GM19035 (cell line): ENCODE data around the gene TMTC2.

ENCODE experiments used
- ATAC-seq: cut with Tn5 transposase; IDR thresholded peaks from one replicate; pipeline ENCODE4 v1.9.1; 2021; ENCODE audit not compliant: unreplicated experiment

TMTC2 gene

GRCh38 chr12:82686168-82687020 is at the start of gene TMTC2:
Gene TMTC2, plus strand, starts transcription at chr12:82686906.
- ATAC-seq: peak; percentile 85

DNA sequence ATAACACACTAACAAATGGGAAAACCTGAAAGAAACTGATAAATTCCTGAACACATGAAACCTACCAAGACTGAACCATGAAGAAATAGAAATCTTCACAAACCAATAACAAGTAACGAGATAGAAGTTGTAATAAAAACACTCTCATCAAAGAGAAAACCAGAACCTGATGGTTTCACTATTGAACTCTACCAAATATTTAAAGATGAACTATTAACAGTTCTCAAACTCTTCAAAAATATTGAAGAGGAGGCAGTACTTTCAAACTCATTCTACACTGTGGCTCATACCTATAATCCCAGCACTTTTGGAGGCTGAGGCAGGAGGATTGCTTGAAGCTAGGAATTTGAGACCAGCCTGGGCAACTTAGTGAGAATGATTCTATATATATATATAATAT is 48.4 kb upstream of the TMTC2 start:
- ATAC-seq: no peak

DNA sequence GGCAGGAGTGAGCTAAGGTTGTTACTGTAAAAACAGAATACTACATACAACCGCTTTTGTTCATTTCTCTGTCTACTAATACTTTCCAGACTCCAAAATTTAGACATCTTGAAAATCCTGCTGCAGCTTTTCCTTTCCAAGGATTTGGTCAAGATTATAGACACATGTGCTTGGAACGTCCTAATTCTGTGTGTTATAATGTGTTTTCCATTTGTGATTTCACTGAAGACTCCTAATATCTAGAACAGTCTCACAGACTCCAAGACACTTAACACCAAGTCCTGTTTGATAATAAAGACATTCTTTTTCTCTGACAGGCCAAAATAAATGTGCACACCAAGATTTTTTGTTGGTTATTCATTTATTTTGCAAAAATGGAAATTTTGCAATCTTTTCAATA is 41.8 kb upstream of the TMTC2 start:
- no peak for ATAC-seq

DNA sequence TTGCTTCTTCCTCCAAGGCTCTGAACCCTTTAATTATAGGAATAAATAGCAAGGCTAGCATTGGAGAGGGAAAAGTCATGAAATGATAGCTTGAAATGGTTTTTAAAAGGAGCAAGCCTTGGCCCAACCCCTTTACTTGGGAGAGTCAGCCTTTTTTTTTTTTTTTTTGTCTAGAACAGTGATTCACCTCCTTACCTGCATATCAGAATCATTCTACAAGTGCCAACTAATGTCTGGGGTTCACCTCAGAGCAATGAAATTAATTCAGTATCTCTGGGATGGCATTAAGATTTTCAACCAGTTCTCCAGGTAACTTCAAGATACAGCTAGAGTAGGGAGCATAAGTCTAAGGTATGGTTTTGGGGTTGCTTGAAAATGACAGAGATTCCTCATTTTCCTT is 41.3 kb upstream of the TMTC2 start:
- ATAC-seq: no peak

- ATAC-seq: no peak
These were observed 38.9 kb upstream of the TMTC2 start for GRCh38 chr12:82647853-82648252.

DNA sequence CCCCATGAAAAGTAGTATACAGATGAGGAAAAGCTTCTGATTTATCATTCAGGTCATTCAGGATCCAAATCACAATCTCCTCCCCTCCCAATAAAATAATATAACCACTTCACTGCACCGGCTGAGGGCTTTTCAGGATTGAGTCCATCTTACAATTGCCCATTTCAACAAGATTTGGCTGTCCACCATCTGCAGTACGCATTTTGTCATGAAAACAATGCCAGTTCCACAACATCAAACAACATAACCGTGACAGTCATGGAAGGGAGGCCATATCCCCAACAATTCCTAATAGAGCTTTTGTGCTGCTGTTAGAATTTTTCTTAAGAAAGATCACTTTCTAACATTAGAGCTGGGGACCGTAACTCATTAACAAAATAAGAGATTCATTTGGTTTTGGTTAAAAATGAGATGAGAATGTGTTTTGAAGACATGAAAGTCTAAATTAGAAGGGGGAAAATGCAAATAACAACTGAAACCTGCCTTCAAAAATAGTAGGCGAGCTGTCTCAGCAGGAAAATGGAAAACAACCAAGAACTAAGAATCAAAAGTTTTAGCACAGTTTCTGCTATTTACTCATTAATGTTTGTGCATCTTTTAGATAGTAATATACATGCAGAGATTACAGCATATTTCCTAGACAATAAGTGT is 38.3 kb upstream of the TMTC2 start:
- ATAC-seq: no peak

DNA sequence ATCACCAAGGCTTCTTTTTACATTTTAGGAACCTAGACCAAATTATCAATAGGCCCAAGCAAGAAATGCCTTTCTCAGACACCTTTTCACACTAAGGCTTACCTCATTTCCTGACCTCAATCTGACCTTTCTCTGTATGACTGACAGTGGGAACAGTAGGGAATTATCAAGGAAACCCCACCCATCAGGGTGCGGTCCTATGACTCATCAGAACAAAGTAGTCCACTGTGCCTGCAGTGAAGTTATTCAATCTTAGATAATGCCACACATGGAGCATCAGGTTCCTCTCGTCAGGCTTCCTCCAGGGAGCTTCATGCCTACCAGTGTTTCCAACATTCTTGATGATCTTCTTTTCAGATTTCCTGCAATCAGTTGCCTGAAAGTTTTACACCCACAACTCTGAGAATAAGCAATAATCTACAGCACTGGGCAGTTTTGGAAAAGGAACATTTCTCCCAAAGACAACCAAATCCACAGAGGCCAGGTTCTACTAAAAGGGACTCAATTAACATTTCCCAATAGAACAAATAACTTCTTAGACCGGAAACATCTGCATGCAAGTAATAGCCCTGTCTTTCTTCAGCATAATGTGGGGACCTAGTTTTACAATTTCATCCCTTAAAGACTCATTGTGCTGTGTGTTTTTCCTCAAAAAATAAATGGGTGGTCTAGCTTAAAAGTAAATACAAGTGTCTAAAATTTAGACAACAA is 35.9 kb upstream of the TMTC2 start:
- peak; percentile 91 for ATAC-seq

- ATAC-seq: no peak
These were observed 35.2 kb upstream of the TMTC2 start for GRCh38 chr12:82651489-82651888.

- no peak for ATAC-seq
These were observed 34.6 kb upstream of the TMTC2 start for GRCh38 chr12:82652071-82652470.

DNA sequence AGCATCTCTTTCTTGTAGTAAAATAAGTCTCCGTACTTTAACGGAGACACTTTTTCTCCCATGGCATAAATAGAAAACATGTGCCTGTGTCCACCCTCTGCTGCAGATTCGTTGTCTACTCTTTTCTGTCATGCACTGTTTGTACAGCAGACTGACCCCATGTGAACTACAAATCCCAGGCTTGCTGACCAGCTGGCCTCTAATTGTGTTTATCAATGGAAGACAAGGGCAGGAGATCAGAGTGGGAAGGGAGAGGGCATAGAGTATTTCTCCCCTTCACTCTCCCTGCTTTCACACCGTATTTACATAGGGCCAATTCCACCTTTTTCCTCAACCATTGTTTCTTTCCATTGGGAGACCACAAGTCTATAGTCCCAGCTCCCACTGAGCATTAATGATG is 31.0 kb upstream of the TMTC2 start:
- no peak for ATAC-seq

GRCh38 chr12:82659343-82660207 is 27.1 kb upstream of the TMTC2 start:
- no peak for ATAC-seq

GRCh38 chr12:82660541-82661325 is 26.0 kb upstream of the TMTC2 start:
- no peak for ATAC-seq

DNA sequence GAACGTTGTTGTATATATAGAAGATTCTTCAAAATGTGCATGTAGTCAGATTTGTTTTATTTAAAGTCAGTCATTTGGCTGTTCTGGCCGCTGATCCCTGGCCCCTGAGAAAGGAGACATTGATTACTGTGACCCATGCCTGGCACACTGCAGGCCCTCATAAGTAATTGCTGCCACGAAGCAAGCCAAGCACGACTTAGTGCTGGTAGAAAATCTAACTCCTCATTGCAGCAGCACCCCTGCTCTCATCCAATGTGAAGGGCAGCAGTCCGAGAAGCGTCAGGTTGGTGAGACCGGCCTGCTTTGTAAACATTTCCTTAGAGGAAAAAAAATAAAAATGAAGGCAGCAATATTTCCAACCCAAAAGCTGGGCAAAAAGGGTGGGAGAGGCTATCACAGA is 22.8 kb upstream of the TMTC2 start:
- ATAC-seq: no peak

DNA sequence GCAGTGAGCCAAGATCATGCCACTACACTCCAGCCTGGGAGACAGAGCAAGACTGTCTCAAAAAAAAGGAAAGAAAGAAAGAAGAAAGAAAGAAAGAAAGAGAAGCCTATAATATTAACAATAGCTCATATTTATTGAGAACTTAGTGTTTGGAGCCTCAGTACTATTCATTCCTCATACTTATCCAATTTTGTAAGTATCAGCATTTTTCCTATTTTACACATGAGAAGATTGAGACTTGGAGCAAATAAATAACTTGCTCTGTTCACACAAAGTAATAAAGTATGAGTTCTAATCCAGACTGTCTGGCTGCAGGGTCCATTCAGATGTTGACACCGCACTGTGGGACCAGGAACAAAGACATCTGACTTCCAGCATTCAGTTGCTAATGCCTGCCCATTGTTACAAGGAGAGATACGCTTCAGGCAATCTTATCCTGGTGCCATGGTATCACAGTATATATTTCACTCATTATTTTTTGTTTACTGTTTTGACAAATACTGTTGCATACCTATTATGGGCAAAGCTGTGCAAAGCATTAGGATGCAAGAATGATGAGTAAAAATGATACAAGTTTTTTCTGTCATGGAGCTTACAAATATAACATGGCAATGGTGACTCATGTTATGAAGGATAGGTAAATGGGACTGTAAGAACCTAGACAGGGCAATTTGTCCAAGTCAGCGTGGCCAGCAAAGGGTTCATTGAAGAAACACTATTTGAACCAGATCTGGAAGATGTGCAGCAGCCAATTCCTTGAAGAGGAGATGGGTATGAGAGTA is 21.4 kb upstream of the TMTC2 start:
- ATAC-seq: no peak

DNA sequence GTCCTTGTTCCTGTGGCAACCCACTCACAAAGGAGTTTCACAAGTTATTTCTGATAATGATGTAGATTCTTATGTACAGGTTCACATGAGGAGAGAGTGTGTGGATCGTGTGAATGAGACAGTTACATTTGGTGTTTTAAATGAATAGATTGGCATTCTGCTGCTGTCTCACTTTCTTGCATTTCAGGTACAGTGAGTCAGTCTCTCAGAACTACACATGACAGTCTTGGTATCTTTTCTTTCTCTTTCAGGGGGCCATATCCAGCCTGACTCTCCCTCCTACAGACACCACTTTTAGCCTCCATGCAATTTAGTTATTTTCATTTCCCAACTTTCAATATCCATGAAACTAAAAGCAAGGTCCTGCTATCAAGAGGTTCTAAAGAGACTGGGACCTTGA is 19.9 kb upstream of the TMTC2 start:
- ATAC-seq: no peak

GRCh38 chr12:82671673-82672195 is 15.0 kb upstream of the TMTC2 start:
- ATAC-seq: no peak

DNA sequence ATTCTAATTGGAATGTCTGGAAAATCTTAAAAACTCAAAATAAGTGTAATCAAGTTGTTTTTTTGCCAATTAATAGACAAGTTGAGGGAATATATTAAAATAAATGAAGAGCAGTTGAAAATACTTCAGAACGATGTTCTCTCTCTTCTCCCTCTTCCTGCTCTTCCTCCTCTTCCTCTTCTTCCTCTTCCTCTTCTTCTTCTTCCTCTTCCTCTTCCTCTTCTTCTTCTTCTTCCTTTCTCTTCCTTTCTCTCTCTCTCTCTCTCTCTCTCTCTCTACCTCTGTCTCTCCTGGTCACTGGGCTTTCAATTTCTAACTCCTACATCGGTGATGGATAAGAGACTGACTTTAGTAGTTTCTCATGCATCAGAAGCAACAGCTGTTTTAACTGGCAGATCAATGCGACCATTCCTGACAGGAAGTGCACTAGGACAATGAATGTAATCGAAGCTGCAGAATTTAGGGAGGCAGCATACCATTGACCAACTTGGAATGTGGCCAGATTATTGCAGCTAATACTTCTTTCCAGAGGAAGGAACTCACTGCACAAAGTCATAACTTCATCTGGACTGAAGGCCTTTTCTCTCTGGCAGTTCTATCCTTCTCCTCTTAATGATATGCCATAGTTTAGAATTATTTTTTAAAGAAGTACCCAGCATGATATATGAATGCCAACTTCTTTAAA is 13.8 kb upstream of the TMTC2 start:
- ATAC-seq: no peak

DNA sequence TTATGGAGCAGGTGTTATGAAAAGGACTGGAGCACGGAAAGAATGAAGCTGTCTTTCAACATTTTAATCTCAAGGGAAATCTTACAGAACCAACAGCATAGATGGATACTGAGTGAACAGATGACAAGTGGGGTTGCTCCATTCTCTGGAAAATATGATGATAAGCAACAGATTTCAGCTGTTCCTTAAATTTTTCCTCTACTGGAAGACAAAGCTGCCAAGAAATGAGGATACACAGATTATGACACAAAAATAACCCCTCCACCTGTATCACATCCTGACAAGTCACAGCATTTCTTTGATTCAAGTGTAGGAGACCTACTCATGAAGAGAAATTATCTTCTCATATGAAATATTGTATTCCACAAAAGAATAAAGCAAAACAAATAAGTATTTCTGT is 13.0 kb upstream of the TMTC2 start:
- ATAC-seq: no peak

- ATAC-seq: no peak
These were observed 11.5 kb upstream of the TMTC2 start for GRCh38 chr12:82675246-82675645.
